ENCODE results near the gene C3orf33. TPM values are rescaled to one million over a fixed set of nuclear protein-coding genes. Genes with fewer than 3 reads are reported as not detected.

Gene C3orf33
- total and polyA plus RNA-seq, 2 of the 13 experiments (the other 11 are each of a cell fraction or from before 2014, with no cell fraction given), result 9.2 to 12.6 TPM

GRCh38 chr3:155805802-155806618, at the start of gene C3orf33 (continued):
- TF ChIP-seq TAF1 (CRISPR knock-in tag; IDR thresholded peaks at IDR 0.05) (peak; percentile 77), NFYC (CRISPR knock-in tag; IDR thresholded peaks at IDR 0.05) (no peak), KLF12 (CRISPR knock-in tag; IDR thresholded peaks at IDR 0.05; ENCODE audit: borderline replicate concordance) (no peak), PLSCR1 (CRISPR knock-in tag; IDR thresholded peaks at IDR 0.05; ENCODE audit: borderline replicate concordance) (no peak), ESRRA (CRISPR knock-in tag; IDR thresholded peaks at IDR 0.05; ENCODE audit: low read depth) (no peak), ZNF672 (CRISPR knock-in tag; IDR thresholded peaks at IDR 0.05) (no peak), JUN (CRISPR knock-in tag; IDR thresholded peaks at IDR 0.05) (0 out of 2 replicates have a peak, but pooled peaks have one; percentile 34), SP5 (CRISPR knock-in tag; IDR thresholded peaks at IDR 0.05; ENCODE audit: borderline replicate concordance, low read depth) (no peak), ZNF274 (CRISPR knock-in tag; IDR thresholded peaks at IDR 0.05) (no peak), SIX4 (CRISPR knock-in tag; IDR thresholded peaks at IDR 0.05) (no peak), HNRNPL (IDR thresholded peaks at IDR 0.05; ENCODE audit: low read depth, low read length) (no peak), SMAD1 (CRISPR knock-in tag; IDR thresholded peaks at IDR 0.05; ENCODE audit: borderline replicate concordance, low read depth) (no peak), ZNF639 (CRISPR knock-in tag; conservative IDR thresholded peaks at IDR 0.05) (no peak), HDAC2 (CRISPR knock-in tag; IDR thresholded peaks at IDR 0.05) (peak; percentile 50; the same call in 1 of the 2 replicates), ZNF766 (CRISPR knock-in tag; IDR thresholded peaks at IDR 0.05; ENCODE audit: borderline replicate concordance) (no peak; the same call in 1 of the 2 replicates), KLF11 (CRISPR knock-in tag; IDR thresholded peaks at IDR 0.05) (no peak), NFIC (IDR thresholded peaks at IDR 0.05; ENCODE audit: low read length) (no peak), ZNF615 (CRISPR knock-in tag; IDR thresholded peaks at IDR 0.05; ENCODE audit: borderline replicate concordance) (no peak), BORCS8-MEF2B (CRISPR knock-in tag; IDR thresholded peaks at IDR 0.05) (peak; percentile 84), ZNF569 (CRISPR knock-in tag; IDR thresholded peaks at IDR 0.05; ENCODE audit: borderline replicate concordance) (0 out of 2 replicates have a peak, but pooled peaks have one; percentile 77), ZNF101 (CRISPR knock-in tag; IDR thresholded peaks at IDR 0.05; ENCODE audit: borderline replicate concordance, low read depth) (no peak), HMG20B (CRISPR knock-in tag; conservative IDR thresholded peaks at IDR 0.05) (no peak), ZBTB39 (CRISPR knock-in tag; IDR thresholded peaks at IDR 0.05) (no peak), MAFG (CRISPR knock-in tag; IDR thresholded peaks at IDR 0.05) (no peak), ZBTB7A (CRISPR knock-in tag; IDR thresholded peaks at IDR 0.05) (0 out of 2 replicates have a peak, but pooled peaks have one; percentile 69), RBM39 (IDR thresholded peaks at IDR 0.05; ENCODE audit: low read depth, low read length, poor library complexity, severe bottlenecking) (peak; percentile 63), TARDBP (CRISPR knock-in tag; IDR thresholded peaks at IDR 0.05) (peak; percentile 35; the same call in 1 of the 2 replicates), CCDC6 (CRISPR knock-in tag; IDR thresholded peaks at IDR 0.05) (peak; percentile 36; the same call in 1 of the 2 replicates)

Data from HepG2 (cell line).